Liver (tissue), 9 donors: ENCODE data around the gene SEMA4B. TPM values are rescaled to one million over a fixed set of nuclear protein-coding genes. Genes with fewer than 3 reads are reported as not detected.

ENCODE experiments used
- DNase-seq: peaks from one replicate; pipeline ENCODE4 v3.0.0-alpha.2; 2017; ENCODE audit warnings: low spot score
- H3K27ac ChIP-seq, 2 donors: one replicate each; pipeline ENCODE4 v1.7.0; 2013; ENCODE audit warnings: inconsistent platforms in 2 of 2, low read length in 2 of 2, control low read depth in 1 of 2, low read depth in 1 of 2, mild to moderate bottlenecking in 1 of 2
- H3K27me3 ChIP-seq, 4 donors: one replicate each; pipeline versions ENCODE4 v1.6.1 to v1.7.0; 2013; ENCODE audit warnings: low read length in 3 of 4, inconsistent platforms in 1 of 4, mild to moderate bottlenecking in 1 of 4, moderate library complexity in 1 of 4; ENCODE audit not compliant: control insufficient read depth in 4 of 4, insufficient read depth in 4 of 4
- H3K36me3 ChIP-seq, 4 donors: one replicate each; pipeline versions ENCODE4 v1.6.1 to v1.7.0; 2013; ENCODE audit warnings: low read length in 3 of 4, mild to moderate bottlenecking in 3 of 4, low read depth in 1 of 4, moderate library complexity in 1 of 4; ENCODE audit not compliant: control insufficient read depth in 4 of 4, insufficient read depth in 3 of 4
- H3K4me1 ChIP-seq, 4 donors: one replicate each; pipeline versions ENCODE4 v1.6.1 to v1.7.0; 2013; ENCODE audit warnings: low read length in 3 of 4, mild to moderate bottlenecking in 3 of 4, moderate library complexity in 1 of 4; ENCODE audit not compliant: control insufficient read depth in 4 of 4, insufficient read depth in 4 of 4
- H3K4me3 ChIP-seq, 3 donors: one replicate each; pipeline versions ENCODE4 v1.6.1 to v1.7.0; 2013; ENCODE audit warnings: low read length in 3 of 3, control low read depth in 1 of 3, low read depth in 1 of 3, mild to moderate bottlenecking in 1 of 3
- H3K9ac ChIP-seq, 2 donors: one replicate each; pipeline ENCODE4 v1.7.0; 2013; ENCODE audit warnings: low read length in 2 of 2, mild to moderate bottlenecking in 2 of 2, moderate library complexity in 2 of 2, control low read depth in 1 of 2, low read depth in 1 of 2
- H3K9me3 ChIP-seq, 4 donors: one replicate each; pipeline versions ENCODE4 v1.6.1 to v1.7.0; 2013; ENCODE audit warnings: low read length in 3 of 4; ENCODE audit not compliant: control insufficient read depth in 4 of 4
- ATF3 ChIP-seq: IDR thresholded peaks from 2 replicates; pipeline ENCODE4 v1.6.1; 2016; ENCODE audit warnings: antibody characterized with exemption
- EGR1 ChIP-seq, 2 donors: IDR thresholded peaks; 2 replicates each; pipeline ENCODE4 v1.6.1; 2016 to 2018; ENCODE audit warnings: antibody characterized with exemption in 2 of 2, low read depth in 2 of 2
- FOXA1 ChIP-seq: IDR thresholded peaks from 2 replicates; pipeline ENCODE4 v1.6.1; 2016; ENCODE audit warnings: antibody characterized with exemption
- FOXA2 ChIP-seq: IDR thresholded peaks from 2 replicates; pipeline ENCODE4 v1.6.1; 2016; ENCODE audit warnings: antibody characterized with exemption
- GABPA ChIP-seq, 2 donors: IDR thresholded peaks in 1 of 2; conservative IDR thresholded peaks in 1 of 2; 2 replicates each; pipeline ENCODE4 v1.6.1; 2016; ENCODE audit warnings: antibody characterized with exemption in 2 of 2, mild to moderate bottlenecking in 1 of 2, moderate library complexity in 1 of 2
- HNF4A ChIP-seq, 2 donors: conservative IDR thresholded peaks; 2 replicates each; pipeline ENCODE4 v1.6.1; 2016; ENCODE audit warnings: antibody characterized with exemption in 2 of 2, mild to moderate bottlenecking in 2 of 2
- HNF4G ChIP-seq: IDR thresholded peaks from 2 replicates; pipeline ENCODE4 v1.6.1; 2016; ENCODE audit warnings: antibody characterized with exemption
- JUND ChIP-seq, 2 donors: IDR thresholded peaks; 2 replicates each; pipeline ENCODE4 v1.6.1; 2016; ENCODE audit warnings: antibody characterized with exemption in 2 of 2
- MAX ChIP-seq: IDR thresholded peaks from 2 replicates; pipeline ENCODE4 v1.6.1; 2016; ENCODE audit warnings: antibody characterized with exemption
- NR2F2 ChIP-seq: IDR thresholded peaks from 2 replicates; pipeline ENCODE4 v1.6.1; 2016; ENCODE audit warnings: antibody characterized with exemption
- RAD21 ChIP-seq, 2 donors: IDR thresholded peaks; 2 replicates each; pipeline ENCODE4 v1.6.1; 2016; ENCODE audit warnings: antibody characterized with exemption in 2 of 2, mild to moderate bottlenecking in 2 of 2
- REST ChIP-seq: IDR thresholded peaks from 2 replicates; pipeline ENCODE4 v1.6.1; 2016; ENCODE audit warnings: antibody characterized with exemption, mild to moderate bottlenecking
- SP1 ChIP-seq: IDR thresholded peaks from 2 replicates; pipeline ENCODE4 v1.6.1; 2018; ENCODE audit warnings: antibody characterized with exemption, mild to moderate bottlenecking
- TAF1 ChIP-seq: conservative IDR thresholded peaks from 2 replicates; pipeline ENCODE4 v1.6.1; 2016; ENCODE audit warnings: antibody characterized with exemption, mild to moderate bottlenecking
- YY1 ChIP-seq: IDR thresholded peaks from 2 replicates; pipeline ENCODE4 v1.6.1; 2016; ENCODE audit warnings: antibody characterized with exemption, mild to moderate bottlenecking
- ZBTB33 ChIP-seq: IDR thresholded peaks from 2 replicates; pipeline ENCODE4 v1.6.1; 2016; ENCODE audit warnings: antibody characterized with exemption
- whole genome bisulfite sequencing: extraction: QIAGEN DNeasy Blood & Tissue Kit; methylation state at CpG from one replicate; pipeline ENCODE4 v1.1.7; 2013; 5-methylcytosine and 5-hydroxymethylcytosine counted together
- polyA plus RNA-seq, 2 donors: library from polyadenylated mRNA; stranded (reverse) in 1 of 2; unstranded in 1 of 2; fragments of 200-250 nt in 1 of 2; fragments of >200 nt in 1 of 2; fragmentation: Nextera tagmentation in 1 of 2; extraction: Ambion mirVana in 1 of 2; gene quantifications; one replicate each; pipeline versions ENCODE4 v1.2.1 to v1.2.3, GENCODE V29; 2013 to 2015
- total RNA-seq, 2 donors: library from RNA; depleted of rRNA; stranded (reverse); fragments of >200 nt; gene quantifications; one replicate each; pipeline ENCODE4 v1.2.3, GENCODE V29; 2014
- donor health status: healthy.
- donor health status: healthy.
- donor health status: healthy.
- donor health status: healthy.
- donor health status: healthy.

Gene SEMA4B
- total and polyA plus RNA-seq, 4 donors = 14.3 to 52.2 (median 27.0) TPM

- Histone ChIP-seq H3K4me1 (peaks cover 10 to 58% (median 43%) of the 10 kb centered on the region in 4 donors), H3K27ac (no peak overlapping the region)
- no peak for TF ChIP-seq ATF3
- no peak for TF ChIP-seq RAD21 (IDR thresholded peaks at IDR 0.05)
- no peak for TF ChIP-seq TAF1
- TF ChIP-seq GABPA (IDR thresholded peaks at IDR 0.05 in 1 of 2, conservative IDR thresholded peaks at IDR 0.05 in 1 of 2) = no peak
- no peak for TF ChIP-seq EGR1 (IDR thresholded peaks at IDR 0.05; ENCODE audit: low read depth in 2 of 2)
- TF ChIP-seq SP1 = no peak
- TF ChIP-seq JUND (IDR thresholded peaks at IDR 0.05) = no peak
- TF ChIP-seq REST = no peak
- TF ChIP-seq ZBTB33 = no peak
- TF ChIP-seq NR2F2 = no peak
- TF ChIP-seq FOXA1 = no peak
- no peak for TF ChIP-seq HNF4G
- no peak for TF ChIP-seq FOXA2
- no peak for TF ChIP-seq HNF4A (conservative IDR thresholded peaks at IDR 0.05)
- TF ChIP-seq MAX = no peak
- no peak for TF ChIP-seq YY1
These were observed 8.5 kb downstream of the SEMA4B start for GRCh38 chr15:90209591-90209990.

GRCh38 chr15:90210593-90210992 lies 9.5 kb downstream of the SEMA4B start:
- no peak for DNase-seq
- Histone ChIP-seq H3K27me3 (no peaks in the 10 kb centered on the region), H3K4me3 (no peak overlapping the region), H3K9ac (peak overlapping the region in 1 of 2 donors; percentile 36), H3K36me3 (peaks cover 0 to 14% (median 0%) of the 10 kb centered on the region in 4 donors), H3K27ac (peak overlapping the region; percentile 48 to 61), H3K4me1 (peaks cover 7 to 53% (median 39%) of the 10 kb centered on the region in 4 donors), H3K9me3 (no peaks in the 10 kb centered on the region)
- 80% methylated on average over 8 of the region's 8 CpGs for WGBS
- no peak for TF ChIP-seq JUND (IDR thresholded peaks at IDR 0.05)

More at GRCh38 chr15:90209591-90209990, 8.5 kb downstream of the SEMA4B start:
- peaks cover 0 to 15% (median 0%) of the 10 kb centered on the region in 4 donors for H3K36me3 ChIP-seq
- no peaks in the 10 kb centered on the region for H3K9me3 ChIP-seq
- DNase-seq = no peak
- H3K9ac ChIP-seq = no peak overlapping the region
- 77% methylated on average over 9 of the region's 9 CpGs for WGBS
- H3K4me3 ChIP-seq = no peak overlapping the region
- H3K27me3 ChIP-seq = no peaks in the 10 kb centered on the region
